Psoas muscle (tissue), 8 donors: ENCODE measurements around the gene SLC24A4. TPM values are rescaled to one million over a fixed set of nuclear protein-coding genes. Genes with fewer than 3 reads are reported as not detected.

Source experiments
- ATAC-seq, 4 donors: fragments of 200-7000 bp; cut with Tn5 transposase; one replicate each; pipeline ENCODE4 v1.9.1; 2020; ENCODE audit warnings: moderate library complexity in 3 of 4, mild to moderate bottlenecking in 2 of 4
- DNase-seq, 2 donors: peaks; one replicate each; pipeline ENCODE4 v3.0.0-alpha.2; 2020
- H3K27ac ChIP-seq: fragments of 200-600 bp; one replicate; pipeline ENCODE4 v1.8.0; 2022
- H3K27me3 ChIP-seq, 3 donors: fragments of 200-600 bp in 1 of 3; one replicate each; pipeline versions ENCODE4 v1.6.1 to v1.8.0; 2013 to 2022; ENCODE audit warnings: low read length in 2 of 3, mild to moderate bottlenecking in 2 of 3, moderate library complexity in 1 of 3; ENCODE audit not compliant: insufficient read depth in 3 of 3
- H3K36me3 ChIP-seq, 2 donors: fragments of 200-600 bp in 1 of 2; one replicate each; pipeline versions ENCODE4 v1.6.1 to v1.8.0; 2013 to 2022; ENCODE audit warnings: low read depth in 1 of 2, mild to moderate bottlenecking in 1 of 2, moderate library complexity in 1 of 2; ENCODE audit not compliant: insufficient read depth in 1 of 2
- H3K4me1 ChIP-seq: fragments of 200-600 bp; one replicate; pipeline ENCODE4 v1.8.0; 2022
- H3K4me3 ChIP-seq: fragments of 200-600 bp; one replicate; pipeline ENCODE4 v1.8.0; 2022; ENCODE audit warnings: mild to moderate bottlenecking
- H3K9me3 ChIP-seq: fragments of 200-600 bp; one replicate; pipeline ENCODE4 v1.8.0; 2022
- CTCF ChIP-seq: fragments of 200-600 bp; IDR thresholded peaks from one replicate; pipeline ENCODE4 v1.8.0; 2022; ENCODE audit warnings: antibody characterized with exemption
- WGBS, 3 donors: extraction: QIAGEN DNeasy Blood & Tissue Kit; methylation state at CpG; one replicate each; pipeline versions ENCODE4 v1.1.6 to v1.1.7; 2013; 5-methylcytosine and 5-hydroxymethylcytosine counted together
- intact Hi-C, 2 donors: fragments of 100-400 bp; cut with DNase I; formaldehyde crosslinking; loops; one replicate each; pipeline versions ENCODE4 v1.11.0 to v1.14.2; 2022
- polyA plus RNA-seq, 3 donors: library from polyadenylated mRNA; stranded (reverse); fragments of 200-250 nt; gene quantifications; one replicate each; pipeline ENCODE4 v1.2.3, GENCODE V29; 2013
- total RNA-seq, 4 donors: library from RNA; stranded (reverse); fragmentation: NEBNext Ultra II Directional in 2 of 4; extraction: Animal tissue kit (Norgen Biotek cat#: 25700) in 2 of 4; gene quantifications; one replicate each; pipeline versions ENCODE4 v1.2.1 to v1.2.4, GENCODE V29; 2021 to 2023
- donor health status: healthy with polysubstance abuse.
- donor health status: DM: no; HTN: no; CAD: no; lungs with moderate emphysema.
- donor health status: Bipolar disorder and iron deficiency.
- donor health status: healthy.
- donor health status: DM: yes; HTN: yes; CAD: no.
- donor health status: DM: no; HTN: no; CAD: no.
- donor health status: DM: no; HTN: no; CAD: no.
- donor health status: DM: yes; HTN: yes; CAD: no.

The SLC24A4 gene
- total and polyA plus RNA-seq, 7 donors = 0.21 to 2.3 (median 0.34) TPM

DNA sequence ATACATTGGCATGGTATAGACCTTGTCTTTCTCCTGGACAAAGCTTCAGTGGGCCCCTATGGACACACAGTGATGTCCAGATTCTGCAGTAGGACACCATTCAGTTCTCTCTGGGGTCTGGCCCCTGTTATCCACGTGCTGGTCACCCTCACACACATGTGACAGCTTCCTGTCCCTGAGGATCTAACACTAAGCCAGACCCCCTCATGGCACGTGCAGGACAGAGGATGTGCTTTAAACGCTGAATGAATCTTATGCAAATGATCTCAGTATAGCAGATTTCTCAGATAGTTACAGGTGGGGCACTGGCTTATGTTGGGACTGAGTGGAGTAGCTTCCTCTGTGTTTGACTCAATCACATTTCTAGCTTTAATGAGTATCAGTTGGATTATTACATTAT lies 33.7 kb downstream of the SLC24A4 start:
- H3K4me1 ChIP-seq = no peaks in the 10 kb centered on the region
- ATAC-seq = no peak
- peaks cover 0 to 2% (median 0%) of the 10 kb centered on the region in 3 donors for H3K27me3 ChIP-seq
- no peak overlapping the region for H3K27ac ChIP-seq
- intact Hi-C loops = no loop called here
- H3K9me3 ChIP-seq = no peaks in the 10 kb centered on the region
- no peak for TF ChIP-seq CTCF
- no peaks in the 10 kb centered on the region for H3K36me3 ChIP-seq
- WGBS, 3 donors = 18 to 30% (median 23%) methylated on average over 3 of the region's 3 CpGs
- H3K4me3 ChIP-seq = no peak overlapping the region
- no peak for DNase-seq

- no peak for ATAC-seq
- intact Hi-C loops = no loop called here
- WGBS, 3 donors = 44 to 55% (median 45%) methylated on average over 13 of the region's 13 CpGs
These were observed 37.8 kb downstream of the SLC24A4 start for GRCh38 chr14:92360651-92361370.

DNA sequence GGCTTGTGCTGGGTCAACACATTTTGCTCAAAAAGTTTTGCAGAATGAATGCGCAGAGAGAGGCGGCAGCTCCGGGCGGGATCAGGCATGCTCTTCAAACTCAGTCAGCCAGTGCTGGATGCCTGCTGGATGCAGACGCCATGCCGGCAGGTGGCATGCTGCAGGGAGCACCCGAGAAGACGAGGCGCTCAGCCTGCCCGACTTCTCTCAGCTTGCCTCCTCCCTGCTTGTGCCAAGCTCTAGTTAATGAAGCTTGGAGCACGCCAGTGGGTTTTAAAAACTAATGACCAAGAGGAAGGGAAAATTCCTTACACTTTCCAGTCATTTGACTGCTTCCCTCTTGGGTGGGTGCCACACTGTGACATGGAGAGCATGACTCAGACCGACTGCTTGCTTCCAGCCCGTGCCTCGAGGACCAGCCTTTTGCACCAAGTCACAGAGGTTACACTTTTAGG lies 39.8 kb downstream of the SLC24A4 start:
- H3K36me3 ChIP-seq = no peaks in the 10 kb centered on the region
- no peaks in the 10 kb centered on the region for H3K4me1 ChIP-seq
- DNase-seq (peak in 1 of 2 donors; percentile 46), ATAC-seq (no peak)
- no peaks in the 10 kb centered on the region for H3K9me3 ChIP-seq
- no peak overlapping the region for H3K27ac ChIP-seq
- intact Hi-C loops = no loop called here
- no peak overlapping the region for H3K4me3 ChIP-seq
- no peak for TF ChIP-seq CTCF
- peaks cover 0 to 4% (median 2%) of the 10 kb centered on the region in 3 donors for H3K27me3 ChIP-seq
- 27 to 45% (median 34%) methylated on average over 14 of the region's 14 CpGs for WGBS, 3 donors

More at GRCh38 chr14:92360651-92361370, 37.8 kb downstream of the SLC24A4 start:
- no peak overlapping the region for H3K4me3 ChIP-seq
- no peak for DNase-seq
- no peak for TF ChIP-seq CTCF
- peaks cover 0 to 4% (median 2%) of the 10 kb centered on the region in 3 donors for H3K27me3 ChIP-seq
- H3K27ac ChIP-seq = no peak overlapping the region
- no peaks in the 10 kb centered on the region for H3K9me3 ChIP-seq
- H3K36me3 ChIP-seq = no peaks in the 10 kb centered on the region
- no peaks in the 10 kb centered on the region for H3K4me1 ChIP-seq

GRCh38 chr14:92366237-92366636 lies 43.3 kb downstream of the SLC24A4 start:
- DNase-seq (no peak), ATAC-seq (no peak)
- H3K27me3 ChIP-seq = peaks cover 0 to 4% (median 0%) of the 10 kb centered on the region in 3 donors
- no peaks in the 10 kb centered on the region for H3K9me3 ChIP-seq
- H3K27ac ChIP-seq = no peak overlapping the region
- WGBS, 3 donors = 50 to 54% (median 54%) methylated on average over 11 of the region's 11 CpGs
- intact Hi-C loops = no loop called here
- no peaks in the 10 kb centered on the region for H3K4me1 ChIP-seq
- no peak for TF ChIP-seq CTCF
- H3K4me3 ChIP-seq = no peak overlapping the region
- H3K36me3 ChIP-seq = no peaks in the 10 kb centered on the region
